DND-41 (cell line): Measurements from ENCODE around the gene RBM10.

Experiments
- EZH2 ChIP-seq: IDR thresholded peaks from 3 replicates; pipeline ENCODE4 v1.6.1; 2012; ENCODE audit warnings: borderline replicate concordance, low read depth, mild to moderate bottlenecking, moderate library complexity, low read length, inconsistent platforms; ENCODE audit not compliant: severe bottlenecking
- TF ChIP-seq, protein P1 (sequence below): IDR thresholded peaks from 2 replicates; pipeline ENCODE4 v1.5.1; 2012; ENCODE audit warnings: borderline replicate concordance, low read length, moderate library complexity, mild to moderate bottlenecking; ENCODE audit not compliant: poor library complexity, severe bottlenecking; ENCODE audit errors: extremely low read depth

DNA sequence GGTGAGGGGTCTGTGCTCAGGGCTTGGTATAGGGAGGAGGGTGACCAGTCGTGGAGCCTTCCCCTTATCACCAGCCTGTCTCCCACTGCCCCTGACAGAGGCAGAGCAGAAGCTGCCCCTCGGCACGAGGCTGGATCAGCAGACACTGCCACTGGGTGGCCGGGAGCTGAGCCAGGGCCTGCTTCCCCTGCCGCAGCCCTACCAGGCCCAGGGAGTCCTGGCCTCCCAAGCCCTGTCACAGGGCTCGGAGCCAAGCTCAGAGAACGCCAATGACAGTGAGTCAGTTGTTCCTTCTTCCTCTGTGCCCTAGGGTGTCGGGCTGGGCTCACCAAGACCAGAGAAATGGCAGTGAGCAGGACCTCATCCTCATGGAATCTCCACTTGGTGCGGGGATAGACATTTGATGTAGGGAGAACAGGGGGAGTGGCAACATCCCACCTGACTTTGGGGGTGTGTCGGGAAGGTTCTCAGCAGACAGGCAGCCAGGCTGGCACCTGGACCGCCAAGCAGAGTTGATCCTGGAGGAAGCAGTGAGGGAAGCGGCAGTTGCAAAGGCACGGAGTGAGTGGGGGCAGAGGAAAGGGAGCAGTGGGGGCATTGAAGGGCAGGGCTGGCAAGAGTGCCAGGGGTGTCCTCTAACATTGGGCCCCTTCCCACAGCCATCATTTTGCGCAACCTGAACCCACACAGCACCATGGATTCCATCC is 34.4 kb downstream of the RBM10 start:
- TF ChIP-seq, protein P1, sequence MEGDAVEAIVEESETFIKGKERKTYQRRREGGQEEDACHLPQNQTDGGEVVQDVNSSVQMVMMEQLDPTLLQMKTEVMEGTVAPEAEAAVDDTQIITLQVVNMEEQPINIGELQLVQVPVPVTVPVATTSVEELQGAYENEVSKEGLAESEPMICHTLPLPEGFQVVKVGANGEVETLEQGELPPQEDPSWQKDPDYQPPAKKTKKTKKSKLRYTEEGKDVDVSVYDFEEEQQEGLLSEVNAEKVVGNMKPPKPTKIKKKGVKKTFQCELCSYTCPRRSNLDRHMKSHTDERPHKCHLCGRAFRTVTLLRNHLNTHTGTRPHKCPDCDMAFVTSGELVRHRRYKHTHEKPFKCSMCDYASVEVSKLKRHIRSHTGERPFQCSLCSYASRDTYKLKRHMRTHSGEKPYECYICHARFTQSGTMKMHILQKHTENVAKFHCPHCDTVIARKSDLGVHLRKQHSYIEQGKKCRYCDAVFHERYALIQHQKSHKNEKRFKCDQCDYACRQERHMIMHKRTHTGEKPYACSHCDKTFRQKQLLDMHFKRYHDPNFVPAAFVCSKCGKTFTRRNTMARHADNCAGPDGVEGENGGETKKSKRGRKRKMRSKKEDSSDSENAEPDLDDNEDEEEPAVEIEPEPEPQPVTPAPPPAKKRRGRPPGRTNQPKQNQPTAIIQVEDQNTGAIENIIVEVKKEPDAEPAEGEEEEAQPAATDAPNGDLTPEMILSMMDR = no peak
- no peak for TF ChIP-seq EZH2
